Lower leg skin (tissue), 3 donors: Measurements from ENCODE around the gene TAOK3.

Experiments
- CTCF ChIP-seq, 3 donors: fragments of 450-650 bp; IDR thresholded peaks; one replicate each; pipeline ENCODE4 v1.5.1; 2016; ENCODE audit warnings: antibody characterized with exemption in 3 of 3, mild to moderate bottlenecking in 3 of 3, moderate library complexity in 2 of 3
- POLR2A ChIP-seq, 2 donors: fragments of 450-650 bp; IDR thresholded peaks; one replicate each; pipeline ENCODE4 v1.6.1; 2016 to 2017; ENCODE audit warnings: antibody characterized with exemption in 2 of 2, mild to moderate bottlenecking in 1 of 2, moderate library complexity in 1 of 2

- no peak for TF ChIP-seq POLR2A (IDR thresholded peaks at IDR 0.05)
- TF ChIP-seq CTCF (IDR thresholded peaks at IDR 0.05), result no peak
These were observed 45.7 kb downstream of the TAOK3 start for GRCh38 chr12:118326991-118327390.
